ENCODE results near the gene BCL11A. TPM values are rescaled to one million over a fixed set of nuclear protein-coding genes. Genes with fewer than 3 reads are reported as not detected.

Gene BCL11A
- total RNA-seq, 1 donor from 2014 or later: 27.1 TPM

DNA sequence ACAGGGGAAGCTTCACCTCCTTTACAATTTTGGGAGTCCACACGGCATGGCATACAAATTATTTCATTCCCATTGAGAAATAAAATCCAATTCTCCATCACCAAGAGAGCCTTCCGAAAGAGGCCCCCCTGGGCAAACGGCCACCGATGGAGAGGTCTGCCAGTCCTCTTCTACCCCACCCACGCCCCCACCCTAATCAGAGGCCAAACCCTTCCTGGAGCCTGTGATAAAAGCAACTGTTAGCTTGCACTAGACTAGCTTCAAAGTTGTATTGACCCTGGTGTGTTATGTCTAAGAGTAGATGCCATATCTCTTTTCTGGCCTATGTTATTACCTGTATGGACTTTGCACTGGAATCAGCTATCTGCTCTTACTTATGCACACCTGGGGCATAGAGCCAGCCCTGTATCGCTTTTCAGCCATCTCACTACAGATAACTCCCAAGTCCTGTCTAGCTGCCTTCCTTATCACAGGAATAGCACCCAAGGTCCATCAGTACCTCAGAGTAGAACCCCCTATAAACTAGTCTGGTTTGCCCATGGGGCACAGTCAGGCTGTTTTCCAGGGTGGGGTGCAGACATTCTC, 58.3 kb downstream of the BCL11A start:
- TF ChIP-seq CTCF (IDR thresholded peaks at IDR 0.05; ENCODE audit: borderline replicate concordance): no peak
- DNase-seq: no peak
- Histone ChIP-seq H3K9me3 (replicated peaks) (no peaks in the 10 kb centered on the region), H3K27me3 (ENCODE audit: low read depth) (peaks cover 3% of the 10 kb centered on the region), H3K36me3 (no peaks in the 10 kb centered on the region), H3K4me3 (no peak overlapping the region), H3K4me1 (peaks cover 45% of the 10 kb centered on the region), H3K27ac (replicated peaks) (no peak overlapping the region)
- intact Hi-C loops (cut with micrococcal nuclease): no loop called here

DNA sequence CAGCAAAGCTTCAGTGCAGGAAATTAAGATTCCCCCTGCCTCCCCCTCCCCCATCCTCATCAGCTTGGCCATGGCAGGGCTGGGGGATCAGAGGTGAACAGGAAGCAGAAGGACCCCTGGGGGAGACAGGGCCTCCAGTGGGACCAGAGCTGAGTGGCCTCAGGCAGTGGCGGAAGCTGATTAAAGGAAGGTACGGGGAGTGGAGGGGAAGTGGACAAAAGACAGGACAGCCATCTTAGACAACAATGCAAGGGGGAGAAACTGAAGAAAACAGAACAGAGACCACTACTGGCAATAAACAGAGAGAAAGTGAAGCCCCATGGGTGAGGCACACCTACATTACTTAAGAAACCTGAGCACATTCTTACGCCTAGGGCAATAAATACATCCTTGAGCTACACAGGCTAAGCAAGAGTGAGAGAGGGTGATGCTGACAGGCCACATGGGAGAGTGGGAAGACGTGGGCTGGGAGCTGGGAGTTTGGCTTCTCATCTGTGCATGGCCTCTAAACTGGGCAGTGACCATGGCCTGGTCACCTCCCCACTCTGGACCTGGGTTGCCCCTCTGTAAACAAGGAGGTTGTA, 59.6 kb downstream of the BCL11A start:
- Histone ChIP-seq H3K27me3 (ENCODE audit: low read depth) (peaks cover 6% of the 10 kb centered on the region), H3K36me3 (no peaks in the 10 kb centered on the region), H3K27ac (replicated peaks) (no peak overlapping the region), H3K9me3 (replicated peaks) (no peaks in the 10 kb centered on the region), H3K4me1 (peaks cover 43% of the 10 kb centered on the region), H3K4me3 (no peak overlapping the region)
- no peak for TF ChIP-seq CTCF (IDR thresholded peaks at IDR 0.05; ENCODE audit: borderline replicate concordance)
- DNase-seq: no peak
- intact Hi-C loops (cut with micrococcal nuclease): no loop called here

DNA sequence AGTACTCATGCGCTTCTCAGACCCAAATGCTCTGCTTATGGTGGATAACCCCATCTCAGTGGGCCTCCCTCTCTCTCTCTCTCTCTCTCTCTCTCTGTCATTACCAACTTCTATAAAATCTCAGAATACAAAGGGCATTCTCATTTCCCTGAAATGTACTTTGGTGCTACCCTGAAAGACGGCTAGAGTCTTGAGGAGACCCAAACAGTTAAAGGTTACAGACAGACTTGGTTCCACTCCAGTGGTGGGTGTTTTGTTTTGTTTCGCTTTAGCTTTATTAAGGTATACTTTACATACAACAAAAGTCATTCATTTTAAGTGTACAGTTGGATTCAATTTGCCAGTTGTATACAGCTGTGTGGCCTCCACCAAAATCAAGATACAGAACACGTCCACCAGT, 60.9 kb downstream of the BCL11A start:
- no peak overlapping the region for H3K27ac ChIP-seq (replicated peaks)
- H3K4me3 ChIP-seq: no peak overlapping the region
- DNase-seq: no peak
- H3K4me1 ChIP-seq: peaks cover 37% of the 10 kb centered on the region
- H3K36me3 ChIP-seq: no peaks in the 10 kb centered on the region
- H3K9me3 ChIP-seq (replicated peaks): no peaks in the 10 kb centered on the region
- no peak for TF ChIP-seq CTCF (IDR thresholded peaks at IDR 0.05; ENCODE audit: borderline replicate concordance)
- H3K27me3 ChIP-seq (ENCODE audit: low read depth): peaks cover 9% of the 10 kb centered on the region
- intact Hi-C loops (cut with micrococcal nuclease): no loop called here

DNA sequence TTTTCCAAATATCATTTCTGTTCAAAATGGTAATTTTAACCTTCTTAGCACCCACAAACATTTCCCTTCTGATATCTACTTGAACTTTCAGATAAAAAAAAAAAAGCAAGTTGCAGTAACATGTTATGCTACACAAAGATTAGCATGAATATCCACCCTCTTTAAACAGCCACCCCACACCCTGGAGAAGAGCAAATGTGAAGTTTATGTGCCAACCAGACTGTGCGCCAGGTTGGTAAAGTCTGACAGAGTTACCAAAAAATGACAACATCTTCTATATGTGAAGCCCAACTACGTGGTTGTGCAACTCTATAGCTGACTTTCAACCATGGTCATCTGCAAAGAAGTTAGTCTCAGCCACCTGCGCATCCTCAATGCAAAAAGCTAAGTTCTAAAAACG, 62.6 kb downstream of the BCL11A start:
- no peak for DNase-seq
- no peak for TF ChIP-seq CTCF (IDR thresholded peaks at IDR 0.05; ENCODE audit: borderline replicate concordance)
- no peaks in the 10 kb centered on the region for H3K9me3 ChIP-seq (replicated peaks)
- H3K27ac ChIP-seq (replicated peaks): no peak overlapping the region
- intact Hi-C loops (cut with micrococcal nuclease): no loop called here
- H3K27me3 ChIP-seq (ENCODE audit: low read depth): peaks cover 9% of the 10 kb centered on the region
- H3K4me3 ChIP-seq: no peak overlapping the region
- H3K36me3 ChIP-seq: no peaks in the 10 kb centered on the region
- peaks cover 39% of the 10 kb centered on the region for H3K4me1 ChIP-seq

GRCh38 chr2:60490441-60490840, 63.0 kb downstream of the BCL11A start:
- intact Hi-C loops (cut with micrococcal nuclease): no loop called here
- no peak overlapping the region for H3K4me3 ChIP-seq
- DNase-seq: no peak
- TF ChIP-seq CTCF (IDR thresholded peaks at IDR 0.05; ENCODE audit: borderline replicate concordance): no peak
- no peak overlapping the region for H3K27ac ChIP-seq (replicated peaks)
- H3K36me3 ChIP-seq: no peaks in the 10 kb centered on the region
- peaks cover 42% of the 10 kb centered on the region for H3K4me1 ChIP-seq
- no peaks in the 10 kb centered on the region for H3K9me3 ChIP-seq (replicated peaks)
- peaks cover 9% of the 10 kb centered on the region for H3K27me3 ChIP-seq (ENCODE audit: low read depth)

Measured in left ventricle myocardium inferior (tissue), 1 donor.